ENCODE results near the gene TRMT13. TPM values are rescaled to one million over a fixed set of nuclear protein-coding genes. Genes with fewer than 3 reads are reported as not detected.

TRMT13 gene
- total and polyA plus RNA-seq, 12 donors = 0.72 to 19.7 (median 14.4) TPM

DNA sequence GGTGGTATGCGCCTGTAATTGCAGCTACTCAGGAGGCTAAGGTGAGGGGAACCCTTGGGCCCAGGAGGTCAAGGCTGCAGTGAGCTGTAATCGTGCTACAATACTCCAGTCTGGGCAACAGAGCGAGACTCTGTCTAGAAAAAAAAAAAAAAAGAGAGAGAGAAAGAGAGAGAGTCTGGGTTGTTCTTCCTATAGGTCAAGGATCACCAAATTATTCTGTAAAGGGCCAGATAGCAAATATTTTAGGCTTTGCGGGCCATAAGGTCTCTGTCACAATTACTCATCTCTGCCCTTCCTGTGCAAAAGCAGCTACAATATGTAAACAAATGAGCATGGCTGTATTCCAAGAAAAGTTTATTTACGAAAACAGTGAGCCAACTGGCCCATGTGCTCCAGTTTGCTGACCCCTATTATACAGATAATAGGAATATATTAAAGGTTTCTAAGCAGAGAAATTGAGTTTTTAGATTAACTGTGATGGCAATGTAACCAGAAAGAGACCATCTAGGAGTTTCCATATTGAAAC lies 2.3 kb upstream of the TRMT13 start:
- Histone ChIP-seq H3K27ac (no peak overlapping the region), H3K36me3 (replicated peaks in 1 of 2) (no peaks in the 10 kb centered on the region), H3K27me3 (no peaks in the 10 kb centered on the region), H3K4me1 (replicated peaks in 1 of 2) (peaks cover 23 to 30% of the 10 kb centered on the region in 2 donors), H3K4me3 (no peak overlapping the region), H3K9me3 (replicated peaks in 1 of 3) (no peaks in the 10 kb centered on the region)
- DNase-seq = no peak
- TF ChIP-seq, protein P1, sequence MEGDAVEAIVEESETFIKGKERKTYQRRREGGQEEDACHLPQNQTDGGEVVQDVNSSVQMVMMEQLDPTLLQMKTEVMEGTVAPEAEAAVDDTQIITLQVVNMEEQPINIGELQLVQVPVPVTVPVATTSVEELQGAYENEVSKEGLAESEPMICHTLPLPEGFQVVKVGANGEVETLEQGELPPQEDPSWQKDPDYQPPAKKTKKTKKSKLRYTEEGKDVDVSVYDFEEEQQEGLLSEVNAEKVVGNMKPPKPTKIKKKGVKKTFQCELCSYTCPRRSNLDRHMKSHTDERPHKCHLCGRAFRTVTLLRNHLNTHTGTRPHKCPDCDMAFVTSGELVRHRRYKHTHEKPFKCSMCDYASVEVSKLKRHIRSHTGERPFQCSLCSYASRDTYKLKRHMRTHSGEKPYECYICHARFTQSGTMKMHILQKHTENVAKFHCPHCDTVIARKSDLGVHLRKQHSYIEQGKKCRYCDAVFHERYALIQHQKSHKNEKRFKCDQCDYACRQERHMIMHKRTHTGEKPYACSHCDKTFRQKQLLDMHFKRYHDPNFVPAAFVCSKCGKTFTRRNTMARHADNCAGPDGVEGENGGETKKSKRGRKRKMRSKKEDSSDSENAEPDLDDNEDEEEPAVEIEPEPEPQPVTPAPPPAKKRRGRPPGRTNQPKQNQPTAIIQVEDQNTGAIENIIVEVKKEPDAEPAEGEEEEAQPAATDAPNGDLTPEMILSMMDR (IDR thresholded peaks at IDR 0.05) = no peak
- no peak for TF ChIP-seq POLR2A (IDR thresholded peaks at IDR 0.05)
- WGBS, 4 donors = 43 to 55% (median 49%) methylated on average over 5 of the region's 5 CpGs
- intact Hi-C loops (cut with DNase I) = no loop called here

GRCh38 chr1:100131623-100132022 lies 1.3 kb upstream of the TRMT13 start:
- intact Hi-C loops (cut with DNase I) = no loop called here
- DNase-seq = no peak
- Histone ChIP-seq H3K36me3 (replicated peaks in 1 of 2) (no peaks in the 10 kb centered on the region), H3K27ac (no peak overlapping the region), H3K4me3 (no peak overlapping the region), H3K27me3 (no peaks in the 10 kb centered on the region), H3K4me1 (replicated peaks in 1 of 2) (peaks cover 23 to 30% of the 10 kb centered on the region in 2 donors), H3K9me3 (replicated peaks in 1 of 3) (no peaks in the 10 kb centered on the region)
- TF ChIP-seq, protein P1 (IDR thresholded peaks at IDR 0.05) = no peak
- no peak for TF ChIP-seq POLR2A (IDR thresholded peaks at IDR 0.05)
- 77 to 81% (median 79%) methylated on average over 8 of the region's 8 CpGs for WGBS, 4 donors

DNA sequence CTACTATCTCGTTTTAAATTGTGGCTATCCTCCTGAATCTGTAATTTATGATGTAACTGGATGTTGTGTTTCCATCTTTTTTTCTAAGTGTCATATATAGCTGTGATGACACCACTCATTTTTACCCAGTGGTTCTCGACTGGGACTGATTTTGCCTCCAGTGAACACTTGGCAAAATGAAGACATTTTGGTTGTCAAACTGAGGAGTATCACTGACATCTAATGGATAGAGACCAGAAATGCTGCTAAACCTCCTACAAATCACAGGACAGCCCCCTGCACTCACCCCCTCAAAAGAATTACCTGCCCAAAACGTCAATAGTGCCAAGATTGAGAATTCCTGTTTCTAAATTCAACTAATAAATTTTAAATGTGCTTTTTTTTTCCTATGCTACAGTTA lies 1.9 kb downstream of the TRMT13 start:
- Histone ChIP-seq H3K4me3 (no peak overlapping the region), H3K4me1 (replicated peaks in 1 of 2) (peaks cover 23 to 30% of the 10 kb centered on the region in 2 donors), H3K9me3 (replicated peaks in 1 of 3) (no peaks in the 10 kb centered on the region), H3K27ac (no peak overlapping the region), H3K36me3 (replicated peaks in 1 of 2) (peaks cover 0 to 28% of the 10 kb centered on the region in 2 donors), H3K27me3 (no peaks in the 10 kb centered on the region)
- TF ChIP-seq, protein P1 (IDR thresholded peaks at IDR 0.05) = no peak
- no peak for TF ChIP-seq POLR2A (IDR thresholded peaks at IDR 0.05)
- intact Hi-C loops (cut with DNase I) = no loop called here
- WGBS, 4 donors = 67 to 83% (median 69%) methylated on average over 3 of the region's 3 CpGs
- no peak for DNase-seq

DNA sequence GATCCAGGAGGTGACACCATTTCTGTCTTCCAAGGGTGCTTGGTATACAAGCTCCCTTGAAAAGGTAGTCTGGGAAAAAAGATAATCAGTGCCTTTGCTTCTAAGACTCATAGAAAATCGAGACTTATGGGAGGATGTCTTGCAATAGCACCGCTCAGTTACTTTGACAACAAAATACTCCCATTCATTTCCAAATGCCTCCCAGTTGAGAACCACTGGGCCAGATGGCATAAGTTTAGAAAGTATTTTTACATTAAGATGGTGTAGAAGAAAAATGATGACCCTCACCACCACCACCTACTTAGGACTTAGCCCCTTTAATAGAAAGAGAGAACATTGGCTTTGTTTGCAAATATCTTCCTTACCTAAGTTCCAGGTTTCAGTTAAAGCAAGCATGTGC lies 4.6 kb downstream of the TRMT13 start:
- 95 to 100% (median 97%) methylated on average over 2 of the region's 2 CpGs for WGBS, 4 donors
- no peaks in the 10 kb centered on the region for H3K9me3 ChIP-seq (replicated peaks in 1 of 3)
- H3K4me1 ChIP-seq (replicated peaks in 1 of 2) = peaks cover 12 to 17% of the 10 kb centered on the region in 2 donors
- intact Hi-C loops (cut with DNase I) = no loop called here
- DNase-seq = no peak
- H3K4me3 ChIP-seq = no peak overlapping the region
- no peaks in the 10 kb centered on the region for H3K27me3 ChIP-seq
- H3K36me3 ChIP-seq (replicated peaks in 1 of 2) = peaks cover 0 to 56% of the 10 kb centered on the region in 2 donors
- H3K27ac ChIP-seq = no peak overlapping the region
- TF ChIP-seq POLR2A (IDR thresholded peaks at IDR 0.05) = no peak
- TF ChIP-seq, protein P1 (IDR thresholded peaks at IDR 0.05) = no peak

Data from adrenal gland (tissue), 12 donors.